AG09319 (cell line): Measurements from ENCODE around the gene DNAJC1.
"Not testable (repeated sequence)": the region's sequence is repeated elsewhere in the genome, so short reads cannot be mapped to it uniquely, and the experiment has no call there.

Experiments
- DNase-seq: peaks from one replicate; pipeline ENCODE4 v3.0.0-alpha.2; 2010; ENCODE audit warnings: low read depth; ENCODE audit errors: extremely low read depth
- CTCF ChIP-seq: IDR thresholded peaks from 2 replicates; pipeline ENCODE4 v1.5.1; 2011; ENCODE audit warnings: low read depth, mild to moderate bottlenecking, inconsistent platforms, low read length, moderate library complexity

DNAJC1 gene

GRCh38 chr10:21826725-21827124 lies 176.8 kb downstream of the DNAJC1 start:
- no peak for TF ChIP-seq CTCF

GRCh38 chr10:21825345-21825744 lies 178.2 kb downstream of the DNAJC1 start:
- no peak for DNase-seq
- no peak for TF ChIP-seq CTCF

More at GRCh38 chr10:21826725-21827124, 176.8 kb downstream of the DNAJC1 start:
- DNase-seq, result no peak

GRCh38 chr10:21824409-21824808 lies 179.1 kb downstream of the DNAJC1 start:
- no peak for TF ChIP-seq CTCF
- DNase-seq, result no peak

- no peak for TF ChIP-seq CTCF
- no peak for DNase-seq
Observed at GRCh38 chr10:21823617-21824016, 179.9 kb downstream of the DNAJC1 start.

GRCh38 chr10:21822273-21822672 lies 181.3 kb downstream of the DNAJC1 start:
- DNase-seq, result not testable (repeated sequence)

GRCh38 chr10:21820952-21821351 lies 182.6 kb downstream of the DNAJC1 start:
- DNase-seq, result no peak
- TF ChIP-seq CTCF, result no peak

GRCh38 chr10:21818416-21818815 lies 185.1 kb downstream of the DNAJC1 start:
- DNase-seq, result not testable (repeated sequence)

- DNase-seq, result no peak
- no peak for TF ChIP-seq CTCF
Observed at GRCh38 chr10:21814866-21815265, 188.7 kb downstream of the DNAJC1 start.

GRCh38 chr10:21813946-21814345 lies 189.6 kb downstream of the DNAJC1 start:
- DNase-seq, result no peak
- no peak for TF ChIP-seq CTCF
